Coronary artery (tissue), 2 donors: ENCODE results near the gene DRD1.

Experiments used
- DNase-seq: peaks from one replicate; pipeline ENCODE4 v3.0.0-alpha.2; 2017; ENCODE audit warnings: low spot score
- H3K27ac ChIP-seq, 2 donors: fragments of 200-600 bp; sonication (generic); one replicate each; pipeline ENCODE4 v1.5.1; 2016 to 2019
- H3K4me3 ChIP-seq: fragments of 200-600 bp; sonication (generic); 2 replicates; pipeline ENCODE4 v1.5.1; 2016; ENCODE audit warnings: mild to moderate bottlenecking, moderate library complexity
- CTCF ChIP-seq: fragments of 200-600 bp; sonication (generic); IDR thresholded peaks from one replicate; pipeline ENCODE4 v1.5.1; 2019; ENCODE audit warnings: antibody characterized with exemption

The DRD1 gene

GRCh38 chr5:175477440-175477839, 33.5 kb upstream of the DRD1 start:
- H3K27ac ChIP-seq: no peak overlapping the region
- no peak for DNase-seq
- TF ChIP-seq CTCF: no peak
- H3K4me3 ChIP-seq: no peak overlapping the region

GRCh38 chr5:175475248-175475647, 31.3 kb upstream of the DRD1 start:
- no peak for DNase-seq
- TF ChIP-seq CTCF: no peak
- Histone ChIP-seq H3K4me3 (no peak overlapping the region), H3K27ac (no peak overlapping the region)

GRCh38 chr5:175472378-175472777, 28.4 kb upstream of the DRD1 start:
- no peak for TF ChIP-seq CTCF
- no peak overlapping the region for H3K4me3 ChIP-seq
- no peak overlapping the region for H3K27ac ChIP-seq
- no peak for DNase-seq

GRCh38 chr5:175471628-175472027, 27.6 kb upstream of the DRD1 start:
- no peak overlapping the region for H3K4me3 ChIP-seq
- no peak for TF ChIP-seq CTCF
- H3K27ac ChIP-seq: no peak overlapping the region
- no peak for DNase-seq

- Histone ChIP-seq H3K27ac (no peak overlapping the region), H3K4me3 (no peak overlapping the region)
- DNase-seq: no peak
- no peak for TF ChIP-seq CTCF
Measured at GRCh38 chr5:175471196-175471595, 27.2 kb upstream of the DRD1 start.

GRCh38 chr5:175470781-175471180, 26.8 kb upstream of the DRD1 start:
- H3K4me3 ChIP-seq: no peak overlapping the region
- no peak for DNase-seq
- H3K27ac ChIP-seq: no peak overlapping the region
- TF ChIP-seq CTCF: no peak

GRCh38 chr5:175469916-175470315, 25.9 kb upstream of the DRD1 start:
- DNase-seq: no peak
- H3K4me3 ChIP-seq: no peak overlapping the region
- no peak overlapping the region for H3K27ac ChIP-seq
- TF ChIP-seq CTCF: no peak
